GM18861 (cell line): ENCODE results near the gene RAPGEFL1.
"Not testable (repeated sequence)": the region's sequence is repeated elsewhere in the genome, so short reads cannot be mapped to it uniquely, and the experiment has no call there.

Experiments
- ATAC-seq: cut with Tn5 transposase; IDR thresholded peaks from one replicate; pipeline ENCODE4 v1.9.1; 2021; ENCODE audit not compliant: unreplicated experiment

Gene RAPGEFL1, protein sequence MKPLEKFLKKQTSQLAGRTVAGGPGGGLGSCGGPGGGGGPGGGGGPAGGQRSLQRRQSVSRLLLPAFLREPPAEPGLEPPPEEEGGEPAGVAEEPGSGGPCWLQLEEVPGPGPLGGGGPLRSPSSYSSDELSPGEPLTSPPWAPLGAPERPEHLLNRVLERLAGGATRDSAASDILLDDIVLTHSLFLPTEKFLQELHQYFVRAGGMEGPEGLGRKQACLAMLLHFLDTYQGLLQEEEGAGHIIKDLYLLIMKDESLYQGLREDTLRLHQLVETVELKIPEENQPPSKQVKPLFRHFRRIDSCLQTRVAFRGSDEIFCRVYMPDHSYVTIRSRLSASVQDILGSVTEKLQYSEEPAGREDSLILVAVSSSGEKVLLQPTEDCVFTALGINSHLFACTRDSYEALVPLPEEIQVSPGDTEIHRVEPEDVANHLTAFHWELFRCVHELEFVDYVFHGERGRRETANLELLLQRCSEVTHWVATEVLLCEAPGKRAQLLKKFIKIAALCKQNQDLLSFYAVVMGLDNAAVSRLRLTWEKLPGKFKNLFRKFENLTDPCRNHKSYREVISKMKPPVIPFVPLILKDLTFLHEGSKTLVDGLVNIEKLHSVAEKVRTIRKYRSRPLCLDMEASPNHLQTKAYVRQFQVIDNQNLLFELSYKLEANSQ

GRCh38 chr17:40177275-40177874 is at the start of gene RAPGEFL1:
Gene RAPGEFL1 (plus strand): TSS chr17:40177470. CDS start chr17:40177862, 392 bp downstream.
- no peak for ATAC-seq

DNA sequence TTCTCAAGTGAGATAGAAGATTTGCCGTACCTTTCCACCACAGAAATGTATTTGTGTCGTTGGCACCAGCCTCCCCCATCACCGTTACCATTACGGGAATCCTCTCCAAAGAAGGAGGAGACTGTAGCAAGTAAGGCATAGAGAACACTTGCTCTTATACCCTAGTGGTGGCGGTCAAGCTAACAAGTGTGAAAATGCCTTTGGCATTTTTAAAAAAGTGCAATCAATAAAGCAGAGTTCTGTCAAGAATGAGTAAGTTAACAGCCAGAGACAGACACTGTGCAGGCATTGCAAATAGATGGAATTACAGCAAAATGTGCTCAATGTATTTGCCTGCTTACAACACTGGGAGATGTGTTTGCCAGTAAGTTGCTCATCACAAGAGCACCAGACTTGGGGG is 47.8 kb upstream of the RAPGEFL1 start:
- no peak for ATAC-seq

DNA sequence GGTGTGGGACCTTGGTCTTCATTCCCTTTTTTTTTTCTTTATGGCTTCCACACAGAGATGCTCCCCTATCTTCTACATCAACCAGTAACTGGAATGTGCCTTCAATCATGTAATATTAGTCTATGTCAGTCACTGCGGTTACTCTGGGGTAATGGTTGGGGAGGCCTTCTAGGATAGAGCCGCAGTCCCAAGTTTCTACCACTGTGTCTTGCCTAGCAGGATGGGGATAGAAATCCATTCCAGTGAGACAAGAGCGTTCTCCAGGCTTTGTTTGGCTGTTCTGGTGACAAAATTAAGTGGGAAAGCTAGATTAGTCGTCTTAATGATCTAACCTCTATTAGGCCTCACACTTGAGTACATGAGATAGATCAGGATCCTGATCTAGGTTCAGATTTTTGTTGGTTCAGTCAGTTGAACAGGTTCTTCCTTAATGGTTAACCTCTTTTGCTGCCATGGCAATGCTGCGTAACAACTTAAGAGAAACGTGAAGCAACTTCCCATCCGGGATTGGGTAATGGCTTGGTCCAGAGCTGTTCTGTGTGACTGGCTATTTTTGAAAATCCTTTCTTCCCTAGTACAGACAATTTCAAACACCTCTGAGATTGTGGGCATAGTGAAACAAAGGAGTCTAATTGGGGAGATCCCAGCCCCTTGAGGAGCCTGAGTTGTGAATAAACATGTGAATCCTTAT is 46.8 kb upstream of the RAPGEFL1 start:
- ATAC-seq, result no peak

DNA sequence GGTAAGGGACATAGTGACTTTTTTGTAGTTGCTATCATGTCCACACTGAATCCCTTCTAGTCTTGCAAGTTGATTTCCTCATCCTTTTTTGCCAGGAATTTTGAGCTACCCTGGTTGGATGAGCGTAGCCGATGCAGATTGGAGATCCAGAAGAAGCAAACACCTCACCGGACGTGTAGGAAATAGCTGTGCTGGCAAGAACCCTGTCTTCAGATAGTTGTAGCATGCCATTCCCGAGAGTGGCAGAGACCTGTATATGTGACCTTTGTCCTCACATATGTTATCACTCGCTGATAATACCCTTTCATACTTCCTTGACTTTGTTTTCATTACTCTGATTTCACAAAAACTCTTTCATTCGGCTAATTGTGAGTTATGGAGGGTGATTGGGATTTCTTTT is 43.1 kb upstream of the RAPGEFL1 start:
- no peak for ATAC-seq

GRCh38 chr17:40135817-40136216 is 41.5 kb upstream of the RAPGEFL1 start:
- no peak for ATAC-seq

DNA sequence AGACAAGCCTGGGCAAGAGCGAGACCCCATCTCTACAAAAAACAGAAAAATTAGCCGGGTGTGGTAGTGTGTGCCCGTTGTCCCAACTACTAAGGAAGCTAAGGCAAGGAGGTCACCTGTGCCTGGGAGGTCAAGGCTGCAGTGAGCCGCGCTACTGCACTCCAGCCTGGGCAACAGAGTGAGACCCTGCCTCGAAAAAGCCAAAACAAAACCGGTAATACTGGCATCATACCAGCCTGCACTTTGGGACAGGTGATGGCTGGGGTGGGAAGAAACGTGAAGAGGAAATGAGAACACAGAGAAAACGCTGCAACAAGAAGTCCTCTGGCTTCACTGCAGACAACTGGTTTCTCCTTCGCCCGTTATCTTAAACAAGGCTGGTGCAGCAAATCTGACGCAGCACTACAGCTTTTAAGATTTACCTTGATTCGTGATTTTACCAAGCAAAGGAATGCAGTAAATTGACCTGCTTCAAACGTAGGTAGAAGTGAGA is 37.7 kb upstream of the RAPGEFL1 start:
- peak; percentile 16 for ATAC-seq

DNA sequence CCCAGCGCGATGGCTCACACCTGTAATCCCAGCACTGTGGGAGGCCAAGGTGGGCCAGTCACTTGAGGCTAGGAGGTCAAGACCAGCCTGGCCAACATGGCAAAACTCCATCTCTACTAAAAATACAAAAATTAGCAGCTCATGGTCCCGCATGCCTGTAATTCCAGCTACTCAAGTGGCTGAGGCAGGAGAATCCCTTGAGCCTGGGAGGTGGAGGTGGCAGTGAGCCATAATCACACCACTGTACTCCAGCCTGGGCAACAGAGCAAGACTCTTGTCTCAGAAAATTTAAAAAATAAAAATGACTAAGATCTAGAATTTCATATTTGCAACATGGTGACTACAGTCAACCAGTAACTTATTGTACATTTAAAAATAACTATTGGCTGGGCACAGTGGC is 34.1 kb upstream of the RAPGEFL1 start:
- not testable (repeated sequence) for ATAC-seq

GRCh38 chr17:40145476-40145875 is 31.8 kb upstream of the RAPGEFL1 start:
- no peak for ATAC-seq

GRCh38 chr17:40148527-40148926 is 28.7 kb upstream of the RAPGEFL1 start:
- no peak for ATAC-seq

DNA sequence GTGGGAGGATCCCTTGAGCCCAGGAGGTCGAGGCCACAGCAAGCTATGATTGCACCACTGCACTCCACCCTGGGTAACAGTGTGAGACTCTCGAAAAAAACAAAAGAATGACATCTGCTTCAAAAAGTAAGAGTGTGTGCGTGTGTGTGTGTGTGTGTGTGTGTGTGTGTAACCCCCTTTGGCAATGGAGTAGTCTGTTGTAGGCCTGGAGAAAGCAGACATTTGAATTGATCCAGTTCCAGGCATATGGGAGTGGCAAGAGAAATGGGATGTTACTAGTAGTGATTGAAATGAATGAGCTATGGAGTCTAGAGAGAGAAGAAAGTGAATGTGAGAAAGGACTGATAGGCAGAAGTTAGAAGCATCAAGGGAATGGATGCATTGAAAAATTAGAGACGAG is 27.0 kb upstream of the RAPGEFL1 start:
- no peak for ATAC-seq

- no peak for ATAC-seq
Measured at GRCh38 chr17:40151414-40151963, 25.8 kb upstream of the RAPGEFL1 start.

DNA sequence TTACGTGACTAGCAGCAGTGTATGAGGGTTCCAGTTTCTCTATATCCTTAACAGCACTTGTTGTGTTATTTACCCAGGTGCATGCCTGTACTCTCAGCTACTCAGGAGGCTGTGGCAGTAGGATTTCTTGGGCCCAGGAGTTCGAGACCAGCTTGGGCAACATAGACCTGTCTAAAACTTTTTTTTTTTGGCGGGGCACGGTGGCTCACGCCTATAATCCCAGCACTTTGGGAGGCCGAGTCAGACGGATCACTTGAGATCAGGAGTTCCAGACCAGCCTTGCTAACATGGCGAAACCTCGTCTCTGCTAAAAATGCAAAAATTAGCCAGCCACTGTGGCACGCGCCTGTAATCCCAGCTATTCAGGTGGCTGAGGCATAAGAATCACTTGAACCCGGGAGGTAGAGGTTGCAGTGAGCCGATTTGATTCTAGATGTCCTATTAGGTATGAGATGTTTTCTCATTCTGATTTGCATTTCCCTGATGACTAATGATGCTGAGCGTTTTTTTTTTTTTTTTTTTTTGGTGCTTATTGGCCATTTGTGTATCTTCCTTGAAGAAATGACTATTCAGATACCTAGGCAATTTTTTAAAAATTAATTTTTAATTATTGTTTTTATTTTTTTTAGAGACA is 23.6 kb upstream of the RAPGEFL1 start:
- no peak for ATAC-seq

DNA sequence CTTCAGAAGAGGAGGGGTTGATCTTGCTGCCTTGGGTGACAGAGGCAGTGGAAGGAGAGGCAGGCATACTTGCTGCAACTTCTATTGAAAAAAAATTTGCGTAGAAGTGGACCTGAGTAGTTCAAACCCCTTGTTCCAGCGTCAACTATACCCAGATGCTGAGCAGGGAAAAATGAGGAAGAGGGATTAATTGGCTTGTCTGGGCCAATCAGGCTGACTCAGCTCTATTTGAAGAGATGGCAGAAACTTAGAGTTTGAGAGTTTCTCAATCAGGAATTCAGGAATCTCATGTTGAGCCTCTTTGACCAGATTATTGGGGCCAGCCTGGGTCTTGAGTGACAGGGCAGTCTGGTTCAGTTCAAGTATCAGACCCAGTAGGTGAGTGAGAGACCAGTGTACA is 19.3 kb upstream of the RAPGEFL1 start:
- ATAC-seq, result no peak

DNA sequence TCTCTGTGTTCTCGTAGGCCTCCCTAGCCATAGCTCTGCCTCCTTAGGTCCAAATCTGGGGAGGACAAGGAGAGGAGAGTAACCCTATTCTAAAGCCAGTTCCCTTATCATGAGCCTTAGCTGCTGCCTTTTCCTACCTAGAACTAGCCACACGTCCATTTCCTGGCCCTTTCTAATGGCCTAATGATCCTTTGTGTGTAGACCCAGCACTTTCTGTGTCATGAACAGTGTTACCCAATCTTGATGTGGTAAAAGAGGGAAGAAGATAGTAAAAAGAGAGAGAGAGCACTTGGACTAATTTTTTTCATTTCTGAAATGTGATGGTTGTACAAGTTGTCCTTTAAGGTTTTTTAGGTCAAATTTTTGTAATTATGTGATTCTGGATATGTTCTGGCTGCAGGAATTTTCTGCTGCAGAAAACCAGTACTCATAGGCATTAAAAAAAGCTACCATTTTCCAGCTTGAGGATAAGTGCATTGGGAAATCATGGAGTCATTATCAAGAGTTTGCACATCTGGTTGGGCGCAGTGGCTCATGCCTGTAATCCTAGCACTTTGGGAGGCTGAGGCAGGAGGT is 18.7 kb upstream of the RAPGEFL1 start:
- ATAC-seq, result no peak

- ATAC-seq, result no peak
Measured at GRCh38 chr17:40159456-40159855, 17.8 kb upstream of the RAPGEFL1 start.

DNA sequence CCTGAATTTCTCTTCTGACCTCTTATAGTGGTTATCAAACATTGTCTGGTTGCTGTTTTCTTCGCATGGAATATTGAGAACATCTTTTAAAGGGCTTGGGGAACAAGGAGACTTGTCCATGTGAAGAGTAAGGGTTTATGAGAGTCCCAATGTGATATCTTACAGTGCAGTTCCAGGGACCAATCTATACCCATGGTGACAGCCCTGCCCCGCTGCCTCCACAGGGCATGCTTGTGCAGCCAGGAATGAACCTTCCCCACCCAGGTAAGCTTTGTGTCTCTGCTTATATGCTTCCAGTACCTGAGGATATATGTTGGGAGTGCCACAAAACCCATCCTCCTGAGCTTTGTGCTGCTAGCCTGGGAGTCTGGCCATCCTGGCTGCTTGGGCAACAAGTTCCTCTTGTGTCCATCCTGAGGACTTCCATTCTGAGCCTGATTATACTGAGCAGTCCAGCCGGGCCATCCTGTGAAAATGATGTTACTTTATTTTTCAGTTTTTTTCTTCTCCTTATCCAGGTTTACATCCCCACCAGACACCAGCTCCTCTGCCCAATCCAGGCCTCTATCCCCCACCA is 9.5 kb upstream of the RAPGEFL1 start:
- no peak for ATAC-seq

- ATAC-seq, result no peak
Measured at GRCh38 chr17:40168262-40168832, 8.9 kb upstream of the RAPGEFL1 start.

DNA sequence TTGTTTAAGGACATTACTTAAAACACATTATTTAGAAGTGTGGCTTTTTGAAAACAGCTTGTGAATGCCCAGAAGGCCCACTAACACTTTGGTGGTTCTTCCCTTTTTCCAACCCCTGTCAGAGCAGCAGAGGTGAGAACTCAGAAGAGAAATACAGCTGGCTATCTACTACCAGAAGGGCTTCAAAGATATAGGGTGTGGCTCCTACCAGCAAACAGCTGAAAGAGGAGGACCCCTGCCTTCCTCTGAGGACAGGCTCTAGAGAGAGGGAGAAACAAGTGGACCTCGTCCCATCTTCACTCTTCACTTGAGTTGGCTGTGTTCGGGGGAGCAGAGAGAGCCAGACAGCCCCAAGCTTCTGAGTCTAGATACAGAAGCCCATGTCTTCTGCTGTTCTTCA is 6.9 kb upstream of the RAPGEFL1 start:
- no peak for ATAC-seq

- no peak for ATAC-seq
Measured at GRCh38 chr17:40171750-40172149, 5.5 kb upstream of the RAPGEFL1 start.
